Effector CD8-positive, alpha-beta T cell (primary cell): ENCODE results near the gene PCDH8.

Experiments used
- DNase-seq: peaks from one replicate; lab custom pipeline; 2025; lab: John Stamatoyannopoulos, UW

Gene PCDH8

GRCh38 chr13:52851137-52851962 is 2.9 kb upstream of the PCDH8 start:
- no peak for DNase-seq

- no peak for DNase-seq
Observed at GRCh38 chr13:52850396-52851136, 2.1 kb upstream of the PCDH8 start.

GRCh38 chr13:52850072-52850395 is 1.6 kb upstream of the PCDH8 start:
- no peak for DNase-seq

GRCh38 chr13:52849291-52850071 is 1.0 kb upstream of the PCDH8 start:
- no peak for DNase-seq

GRCh38 chr13:52847682-52848432 is 583 bp downstream of the PCDH8 start:
- no peak for DNase-seq

- DNase-seq = no peak
Observed at GRCh38 chr13:52847322-52847681, 1.1 kb downstream of the PCDH8 start.

- no peak for DNase-seq
Observed at GRCh38 chr13:52846567-52847321, 1.7 kb downstream of the PCDH8 start.

GRCh38 chr13:52845766-52846566 is 2.5 kb downstream of the PCDH8 start:
- no peak for DNase-seq

- DNase-seq = no peak
Observed at GRCh38 chr13:52845334-52845761, 3.1 kb downstream of the PCDH8 start.

GRCh38 chr13:52844836-52845235 is 3.6 kb downstream of the PCDH8 start:
- DNase-seq = no peak

- DNase-seq = no peak
Observed at GRCh38 chr13:52842441-52842840, 6.0 kb downstream of the PCDH8 start.

GRCh38 chr13:52840066-52840465 is 8.4 kb downstream of the PCDH8 start:
- DNase-seq = no peak

- DNase-seq = no peak
Observed at GRCh38 chr13:52838433-52839107, 9.9 kb downstream of the PCDH8 start.

GRCh38 chr13:52837850-52838249 is 10.6 kb downstream of the PCDH8 start:
- DNase-seq = no peak

GRCh38 chr13:52835071-52835839 is 13.2 kb downstream of the PCDH8 start:
- no peak for DNase-seq

GRCh38 chr13:52833296-52833875 is 15.1 kb downstream of the PCDH8 start:
- DNase-seq = no peak

- DNase-seq = no peak
Observed at GRCh38 chr13:52832313-52832712, 16.1 kb downstream of the PCDH8 start.

GRCh38 chr13:52830946-52831345 is 17.5 kb downstream of the PCDH8 start:
- no peak for DNase-seq

- no peak for DNase-seq
Observed at GRCh38 chr13:52827839-52828238, 20.6 kb downstream of the PCDH8 start.
